GM21447 (cell line): ENCODE data around the gene CEP162.
"Not testable (repeated sequence)": the region's sequence is repeated elsewhere in the genome, so short reads cannot be mapped to it uniquely, and the experiment has no call there.

Experiments used
- ATAC-seq: cut with Tn5 transposase; IDR thresholded peaks from one replicate; pipeline ENCODE4 v1.9.1; 2021; ENCODE audit not compliant: unreplicated experiment

The CEP162 gene

GRCh38 chr6:84089081-84089480 lies 138.4 kb downstream of the CEP162 start:
- no peak for ATAC-seq

- ATAC-seq = no peak
Observed at GRCh38 chr6:84086545-84087429, 140.7 kb downstream of the CEP162 start.

GRCh38 chr6:84086056-84086455 lies 141.4 kb downstream of the CEP162 start:
- ATAC-seq = no peak

GRCh38 chr6:84084705-84085104 lies 142.7 kb downstream of the CEP162 start:
- not testable (repeated sequence) for ATAC-seq

- no peak for ATAC-seq
Observed at GRCh38 chr6:84082689-84083265, 144.7 kb downstream of the CEP162 start.

GRCh38 chr6:84081222-84081621 lies 146.2 kb downstream of the CEP162 start:
- ATAC-seq = no peak

- ATAC-seq = no peak
Observed at GRCh38 chr6:84078335-84078734, 149.1 kb downstream of the CEP162 start.

- no peak for ATAC-seq
Observed at GRCh38 chr6:84077645-84078044, 149.8 kb downstream of the CEP162 start.

- ATAC-seq = no peak
Observed at GRCh38 chr6:84074988-84075781, 152.3 kb downstream of the CEP162 start.
